ENCODE measurements around the gene USP4.
"Not testable (repeated sequence)": the region's sequence is repeated elsewhere in the genome, so short reads cannot be mapped to it uniquely, and the experiment has no call there.

USP4 gene

GRCh38 chr3:49349348-49350114, 9.7 kb upstream of the USP4 start:
- no peak for DNase-seq (ENCODE audit: low read depth in 2 of 2)

- DNase-seq (ENCODE audit: low read depth in 2 of 2): not testable (repeated sequence)
These were observed 8.5 kb upstream of the USP4 start for GRCh38 chr3:49348361-49348760.

- no peak for DNase-seq (ENCODE audit: low read depth in 2 of 2)
These were observed 7.0 kb upstream of the USP4 start for GRCh38 chr3:49346797-49347251.

- no peak for DNase-seq (ENCODE audit: low read depth in 2 of 2)
These were observed 3.3 kb upstream of the USP4 start for GRCh38 chr3:49343163-49343562.

GRCh38 chr3:49341996-49342395, 2.1 kb upstream of the USP4 start:
- DNase-seq (ENCODE audit: low read depth in 2 of 2): no peak

- no peak for DNase-seq (ENCODE audit: low read depth in 2 of 2)
These were observed 292 bp downstream of the USP4 start for GRCh38 chr3:49339581-49339940.

- DNase-seq (ENCODE audit: low read depth in 2 of 2): no peak
These were observed 5.8 kb downstream of the USP4 start for GRCh38 chr3:49333916-49334633.

GRCh38 chr3:49333091-49333490, 6.8 kb downstream of the USP4 start:
- DNase-seq (ENCODE audit: low read depth in 2 of 2): no peak

GRCh38 chr3:49329186-49329585, 10.7 kb downstream of the USP4 start:
- DNase-seq (ENCODE audit: low read depth in 2 of 2): no peak

- DNase-seq (ENCODE audit: low read depth in 2 of 2): not testable (repeated sequence)
These were observed 11.5 kb downstream of the USP4 start for GRCh38 chr3:49328350-49328749.

GRCh38 chr3:49327485-49327884, 12.4 kb downstream of the USP4 start:
- DNase-seq (ENCODE audit: low read depth in 2 of 2): no peak

- DNase-seq (ENCODE audit: low read depth in 2 of 2): no peak
These were observed 15.1 kb downstream of the USP4 start for GRCh38 chr3:49324768-49325167.

GRCh38 chr3:49316696-49317457, 23.0 kb downstream of the USP4 start:
- DNase-seq (ENCODE audit: low read depth in 2 of 2): no peak

- no peak for DNase-seq (ENCODE audit: low read depth in 2 of 2)
These were observed 25.8 kb downstream of the USP4 start for GRCh38 chr3:49313896-49314688.

- no peak for DNase-seq (ENCODE audit: low read depth in 2 of 2)
These were observed 28.6 kb downstream of the USP4 start for GRCh38 chr3:49311283-49311682.

- DNase-seq (ENCODE audit: low read depth in 2 of 2): no peak
These were observed 29.2 kb downstream of the USP4 start for GRCh38 chr3:49310677-49311076.

- no peak for DNase-seq (ENCODE audit: low read depth in 2 of 2)
These were observed 34.2 kb downstream of the USP4 start for GRCh38 chr3:49305608-49306007.

GRCh38 chr3:49302613-49303012, 37.2 kb downstream of the USP4 start:
- no peak for DNase-seq (ENCODE audit: low read depth in 2 of 2)

GRCh38 chr3:49300595-49300994, 39.3 kb downstream of the USP4 start:
- DNase-seq (ENCODE audit: low read depth in 2 of 2): no peak

GRCh38 chr3:49298511-49298910, 41.3 kb downstream of the USP4 start:
- DNase-seq (ENCODE audit: low read depth in 2 of 2): no peak

GRCh38 chr3:49296781-49297411, 43.0 kb downstream of the USP4 start:
- DNase-seq (ENCODE audit: low read depth in 2 of 2): no peak
